ENCODE data around the gene BSCL2. TPM values are rescaled to one million over a fixed set of nuclear protein-coding genes. Genes with fewer than 3 reads are reported as not detected.

BSCL2 gene
- total RNA-seq, 1 donor from 2014 or later, result 87.0 TPM

DNA sequence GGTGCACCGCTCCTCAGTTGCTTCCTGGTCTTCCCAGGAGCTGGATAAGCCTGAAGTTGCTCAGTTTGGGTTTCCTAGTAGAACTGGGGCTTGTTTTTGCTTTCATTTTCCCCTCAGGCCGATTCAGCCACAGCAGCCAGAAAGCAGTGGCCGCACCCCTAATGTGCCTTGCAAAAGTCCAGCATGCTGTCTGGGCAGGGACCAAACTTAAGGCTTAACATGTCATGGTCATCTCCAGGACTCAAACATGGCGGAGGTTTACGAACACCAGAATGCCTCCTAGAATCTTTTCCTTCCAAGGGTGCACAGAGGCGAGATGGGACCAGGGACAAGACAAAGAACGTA, 2.7 kb upstream of the BSCL2 start:
- H3K4me3 ChIP-seq, result peak overlapping the region; percentile 61
- no peaks in the 10 kb centered on the region for H3K9me3 ChIP-seq
- DNase-seq (no peak), ATAC-seq (no peak)
- H3K36me3 ChIP-seq, result peaks cover 47% of the 10 kb centered on the region
- H3K27me3 ChIP-seq (ENCODE audit: low read depth), result no peaks in the 10 kb centered on the region
- TF ChIP-seq, protein P1, sequence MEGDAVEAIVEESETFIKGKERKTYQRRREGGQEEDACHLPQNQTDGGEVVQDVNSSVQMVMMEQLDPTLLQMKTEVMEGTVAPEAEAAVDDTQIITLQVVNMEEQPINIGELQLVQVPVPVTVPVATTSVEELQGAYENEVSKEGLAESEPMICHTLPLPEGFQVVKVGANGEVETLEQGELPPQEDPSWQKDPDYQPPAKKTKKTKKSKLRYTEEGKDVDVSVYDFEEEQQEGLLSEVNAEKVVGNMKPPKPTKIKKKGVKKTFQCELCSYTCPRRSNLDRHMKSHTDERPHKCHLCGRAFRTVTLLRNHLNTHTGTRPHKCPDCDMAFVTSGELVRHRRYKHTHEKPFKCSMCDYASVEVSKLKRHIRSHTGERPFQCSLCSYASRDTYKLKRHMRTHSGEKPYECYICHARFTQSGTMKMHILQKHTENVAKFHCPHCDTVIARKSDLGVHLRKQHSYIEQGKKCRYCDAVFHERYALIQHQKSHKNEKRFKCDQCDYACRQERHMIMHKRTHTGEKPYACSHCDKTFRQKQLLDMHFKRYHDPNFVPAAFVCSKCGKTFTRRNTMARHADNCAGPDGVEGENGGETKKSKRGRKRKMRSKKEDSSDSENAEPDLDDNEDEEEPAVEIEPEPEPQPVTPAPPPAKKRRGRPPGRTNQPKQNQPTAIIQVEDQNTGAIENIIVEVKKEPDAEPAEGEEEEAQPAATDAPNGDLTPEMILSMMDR (IDR thresholded peaks at IDR 0.05), result no peak
- intact Hi-C loops (cut with DNase I), result no loop called here
- H3K4me1 ChIP-seq, result peaks cover 44% of the 10 kb centered on the region
- peak overlapping the region; percentile 95 for H3K27ac ChIP-seq

DNA sequence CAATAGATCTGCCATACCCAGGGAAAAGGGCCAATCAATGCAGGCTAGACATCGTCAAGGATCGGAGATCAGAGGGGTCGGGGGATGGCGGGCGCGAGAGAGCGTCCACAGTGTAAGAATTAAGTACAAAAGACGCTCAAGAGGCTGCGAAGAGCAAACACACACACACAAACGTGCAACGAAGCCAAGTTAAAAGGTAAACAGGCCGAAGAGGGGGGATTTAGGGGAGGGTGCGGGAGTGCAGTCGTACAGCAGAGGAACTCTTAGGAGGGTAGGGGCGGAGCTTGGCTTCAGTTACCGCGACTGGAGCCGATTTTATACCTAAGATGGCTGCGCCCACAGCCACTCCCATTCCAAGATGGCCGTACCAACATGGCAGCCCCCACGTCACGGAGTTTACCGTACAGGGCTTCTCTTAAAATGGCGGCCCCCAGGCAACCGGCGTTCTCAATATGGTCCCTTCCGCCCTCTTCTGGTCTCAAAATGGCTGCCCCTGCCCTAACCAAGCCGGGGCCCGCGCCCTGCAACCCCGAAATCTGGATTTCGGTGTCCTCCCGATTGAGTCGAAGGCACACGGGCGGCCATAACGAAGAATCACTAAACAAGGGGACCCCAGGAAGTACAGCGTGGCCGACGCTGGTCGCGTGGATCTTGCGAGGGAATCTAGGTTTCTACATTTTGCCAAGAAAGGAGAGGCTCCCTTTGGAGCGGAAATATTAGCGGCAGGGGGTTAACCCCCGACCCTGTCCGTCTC, 2.2 kb upstream of the BSCL2 start:
- peak; percentile 99 for DNase-seq
- intact Hi-C loops (cut with DNase I), result no loop called here

GRCh38 chr11:62708793-62709192, 1.6 kb upstream of the BSCL2 start:
- H3K36me3 ChIP-seq, result peaks cover 35% of the 10 kb centered on the region
- ATAC-seq (peak; percentile 1 to 7), DNase-seq (no peak)
- H3K27me3 ChIP-seq (ENCODE audit: low read depth), result no peaks in the 10 kb centered on the region
- peaks cover 46% of the 10 kb centered on the region for H3K4me1 ChIP-seq
- H3K4me3 ChIP-seq, result peak overlapping the region; percentile 61
- TF ChIP-seq, protein P1 (IDR thresholded peaks at IDR 0.05), result no peak
- H3K27ac ChIP-seq, result peak overlapping the region; percentile 95
- no peaks in the 10 kb centered on the region for H3K9me3 ChIP-seq
- intact Hi-C loops (cut with DNase I), result no loop called here

More for the DNA sequence above, 2.2 kb upstream of the BSCL2 start:
- ATAC-seq, result peak; percentile 90 to 92
- peak overlapping the region; percentile 95 for H3K27ac ChIP-seq
- H3K27me3 ChIP-seq (ENCODE audit: low read depth), result no peaks in the 10 kb centered on the region
- peak overlapping the region; percentile 61 for H3K4me3 ChIP-seq
- TF ChIP-seq, protein P1 (IDR thresholded peaks at IDR 0.05), result no peak
- H3K36me3 ChIP-seq, result peaks cover 41% of the 10 kb centered on the region
- H3K4me1 ChIP-seq, result peaks cover 46% of the 10 kb centered on the region
- no peaks in the 10 kb centered on the region for H3K9me3 ChIP-seq

DNA sequence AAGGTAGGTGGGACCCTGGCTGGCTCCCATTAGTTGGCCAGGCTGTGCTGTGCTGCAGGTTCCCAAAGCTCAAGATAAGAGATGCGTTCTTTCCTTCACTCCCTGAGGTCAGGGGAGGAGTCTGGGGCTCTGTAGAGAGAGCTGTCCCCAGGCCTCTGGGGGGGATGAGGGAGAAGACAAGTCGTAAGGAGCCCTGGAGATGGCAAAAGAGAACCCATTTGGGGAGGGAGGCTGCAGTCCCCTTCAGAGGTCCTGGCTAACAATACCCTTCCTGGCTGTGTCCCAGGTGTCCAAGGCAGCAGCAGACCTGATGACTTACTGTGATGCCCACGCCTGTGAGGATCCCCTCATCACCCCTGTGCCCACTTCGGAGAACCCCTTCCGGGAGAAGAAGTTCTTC, 1.2 kb upstream of the BSCL2 start:
- DNase-seq (no peak), ATAC-seq (no peak)
- Histone ChIP-seq H3K9me3 (no peaks in the 10 kb centered on the region), H3K27ac (peak overlapping the region; percentile 95), H3K27me3 (ENCODE audit: low read depth) (no peaks in the 10 kb centered on the region), H3K4me3 (peak overlapping the region; percentile 61), H3K36me3 (peaks cover 31% of the 10 kb centered on the region), H3K4me1 (peaks cover 45% of the 10 kb centered on the region)
- intact Hi-C loops (cut with DNase I), result no loop called here
- TF ChIP-seq, protein P1 (IDR thresholded peaks at IDR 0.05), result no peak

DNA sequence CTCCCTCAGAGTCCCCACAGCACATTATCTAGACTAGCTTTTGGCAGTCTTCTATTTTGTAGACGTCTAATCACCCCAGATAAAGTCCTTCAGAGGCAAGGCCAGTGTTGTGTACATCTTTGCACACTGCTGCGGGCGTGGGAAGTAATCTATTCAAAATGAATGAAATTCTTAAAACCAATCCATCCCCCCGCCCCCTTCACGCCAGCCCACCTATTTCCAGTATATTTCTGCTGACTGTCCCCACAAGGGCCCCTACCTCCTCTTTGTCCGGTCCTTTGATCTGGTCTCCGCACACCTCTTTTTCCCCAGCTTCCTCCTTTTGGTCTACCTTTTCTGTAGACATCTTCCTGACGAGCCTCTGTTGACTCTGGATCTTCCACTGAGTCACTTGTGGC, 375 bp downstream of the BSCL2 start:
- DNase-seq (no peak), ATAC-seq (no peak)
- H3K9me3 ChIP-seq, result no peaks in the 10 kb centered on the region
- H3K4me1 ChIP-seq, result peaks cover 35% of the 10 kb centered on the region
- peak overlapping the region; percentile 90 for H3K4me3 ChIP-seq
- no peaks in the 10 kb centered on the region for H3K27me3 ChIP-seq (ENCODE audit: low read depth)
- intact Hi-C loops (cut with DNase I), result no loop called here
- peak overlapping the region; percentile 91 for H3K27ac ChIP-seq
- TF ChIP-seq, protein P1 (IDR thresholded peaks at IDR 0.05), result no peak
- peaks cover 15% of the 10 kb centered on the region for H3K36me3 ChIP-seq

Measured in lower lobe of right lung (tissue), 2 donors.